Measurements from ENCODE around the gene RAI1.

RAI1 gene

GRCh38 chr17:17834974-17835373 is 153.7 kb downstream of the RAI1 start:
- no peak for TF ChIP-seq CTCF (IDR thresholded peaks at IDR 0.05)

GRCh38 chr17:17835415-17836249 is 154.4 kb downstream of the RAI1 start:
- TF ChIP-seq CTCF (IDR thresholded peaks at IDR 0.05), result no peak

GRCh38 chr17:17836250-17836817 is 155.1 kb downstream of the RAI1 start:
- TF ChIP-seq CTCF (IDR thresholded peaks at IDR 0.05), result no peak

- TF ChIP-seq CTCF (IDR thresholded peaks at IDR 0.05), result no peak
Observed at GRCh38 chr17:17836818-17837379, 155.6 kb downstream of the RAI1 start, which contains the start of gene SREBF1. SREBF1 (minus strand) TSS chr17:17836986; CDS start chr17:17836817, 169 bp downstream.

- TF ChIP-seq CTCF (IDR thresholded peaks at IDR 0.05), result no peak
Observed at GRCh38 chr17:17837380-17837821, 156.1 kb downstream of the RAI1 start.

GRCh38 chr17:17837966-17838962 is 157.0 kb downstream of the RAI1 start:
- TF ChIP-seq CTCF (IDR thresholded peaks at IDR 0.05), result no peak

Measured in LNCAP (cell line).